ENCODE data around the gene PFKFB3. TPM values are rescaled to one million over a fixed set of nuclear protein-coding genes. Genes with fewer than 3 reads are reported as not detected.
A peak's percentile ranks its signal among the peaks of the same experiment; 100 is the strongest.
"Not testable (repeated sequence)": the region's sequence is repeated elsewhere in the genome, so short reads cannot be mapped to it uniquely, and the experiment has no call there.

Gene PFKFB3
- total and polyA plus RNA-seq, 5 donors from 2014 or later = 2.8 to 96.3 (median 4.2) TPM

GRCh38 chr10:6279540-6280267, 77.0 kb downstream of the PFKFB3 start:
- Mint-ChIP-seq H3K27me3 (no peaks in the 10 kb centered on the region), H3K27ac (peak overlapping the region in 1 of 3 donors; percentile 47), H3K4me1 (peaks cover 6 to 24% (median 13%) of the 10 kb centered on the region in 4 donors), H3K9me3 (no peaks in the 10 kb centered on the region), H3K36me3 (peaks cover 10% of the 10 kb centered on the region), H3K4me3 (peak overlapping the region in 1 of 4 donors; percentile 63)
- DNase-seq (no peak), ATAC-seq (ENCODE audit: low read depth in 2 of 2) (no peak)
- Histone ChIP-seq H3K4me3 (ENCODE audit: low read depth, low read length) (no peak overlapping the region), H3K9me3 (ENCODE audit: control insufficient read depth in 2 of 2, low read length in 2 of 2) (no peaks in the 10 kb centered on the region), H3K4me1 (ENCODE audit: control insufficient read depth, insufficient read depth, low read length, poor library complexity, severe bottlenecking) (peaks cover 19% of the 10 kb centered on the region), H3K27ac (ENCODE audit: insufficient read depth, low read length, poor library complexity, severe bottlenecking) (no peak overlapping the region), H3K27me3 (ENCODE audit: control insufficient read depth, insufficient read depth, low read length) (no peaks in the 10 kb centered on the region), H3K36me3 (ENCODE audit: control insufficient read depth, insufficient read depth, low read length) (no peaks in the 10 kb centered on the region)

GRCh38 chr10:6280291-6280690, 77.6 kb downstream of the PFKFB3 start:
- Mint-ChIP-seq H3K27me3 (no peaks in the 10 kb centered on the region), H3K36me3 (peaks cover 10% of the 10 kb centered on the region), H3K9me3 (no peaks in the 10 kb centered on the region), H3K4me1 (peaks cover 6 to 19% (median 9%) of the 10 kb centered on the region in 4 donors), H3K4me3 (peak overlapping the region in 1 of 4 donors; percentile 63), H3K27ac (peak overlapping the region in 1 of 3 donors; percentile 11)
- no peak overlapping the region for H3K27ac ChIP-seq (ENCODE audit: insufficient read depth, low read length, poor library complexity, severe bottlenecking)
- H3K27me3 ChIP-seq (ENCODE audit: control insufficient read depth, insufficient read depth, low read length) = no peaks in the 10 kb centered on the region
- H3K4me3 ChIP-seq (ENCODE audit: low read depth, low read length) = no peak overlapping the region
- peak in 1 of 2 donors; percentile 27 for ATAC-seq (ENCODE audit: low read depth in 2 of 2)
- peak in 1 of 3 donors; percentile 66 for DNase-seq
- no peaks in the 10 kb centered on the region for H3K9me3 ChIP-seq (ENCODE audit: control insufficient read depth in 2 of 2, low read length in 2 of 2)
- H3K4me1 ChIP-seq (ENCODE audit: control insufficient read depth, insufficient read depth, low read length, poor library complexity, severe bottlenecking) = peaks cover 15% of the 10 kb centered on the region
- H3K36me3 ChIP-seq (ENCODE audit: control insufficient read depth, insufficient read depth, low read length) = no peaks in the 10 kb centered on the region

- H3K4me1 ChIP-seq (ENCODE audit: control insufficient read depth, insufficient read depth, low read length, poor library complexity, severe bottlenecking) = peaks cover 8% of the 10 kb centered on the region
- H3K4me1 Mint-ChIP-seq = peaks cover 6 to 10% (median 9%) of the 10 kb centered on the region in 4 donors
- H3K9me3 ChIP-seq (ENCODE audit: control insufficient read depth in 2 of 2, low read length in 2 of 2) = no peaks in the 10 kb centered on the region
- peaks cover 5% of the 10 kb centered on the region for H3K36me3 Mint-ChIP-seq
- no peak for ATAC-seq (ENCODE audit: low read depth in 2 of 2)
- no peak overlapping the region for H3K27ac ChIP-seq (ENCODE audit: insufficient read depth, low read length, poor library complexity, severe bottlenecking)
- no peaks in the 10 kb centered on the region for H3K9me3 Mint-ChIP-seq
- no peak overlapping the region for H3K4me3 Mint-ChIP-seq
- H3K36me3 ChIP-seq (ENCODE audit: control insufficient read depth, insufficient read depth, low read length) = no peaks in the 10 kb centered on the region
- no peak overlapping the region for H3K27ac Mint-ChIP-seq
- no peaks in the 10 kb centered on the region for H3K27me3 ChIP-seq (ENCODE audit: control insufficient read depth, insufficient read depth, low read length)
- DNase-seq = no peak
- H3K27me3 Mint-ChIP-seq = no peaks in the 10 kb centered on the region
- H3K4me3 ChIP-seq (ENCODE audit: low read depth, low read length) = no peak overlapping the region
These were observed 79.8 kb downstream of the PFKFB3 start for GRCh38 chr10:6282454-6282958.

GRCh38 chr10:6283655-6284054, 80.9 kb downstream of the PFKFB3 start:
- Mint-ChIP-seq H3K27me3 (no peaks in the 10 kb centered on the region), H3K4me3 (no peak overlapping the region), H3K9me3 (no peaks in the 10 kb centered on the region), H3K36me3 (peaks cover 4% of the 10 kb centered on the region), H3K27ac (no peak overlapping the region), H3K4me1 (peaks cover 6 to 9% (median 9%) of the 10 kb centered on the region in 4 donors)
- Histone ChIP-seq H3K9me3 (ENCODE audit: control insufficient read depth in 2 of 2, low read length in 2 of 2) (no peaks in the 10 kb centered on the region), H3K4me3 (ENCODE audit: low read depth, low read length) (no peak overlapping the region), H3K36me3 (ENCODE audit: control insufficient read depth, insufficient read depth, low read length) (no peaks in the 10 kb centered on the region), H3K4me1 (ENCODE audit: control insufficient read depth, insufficient read depth, low read length, poor library complexity, severe bottlenecking) (peaks cover 8% of the 10 kb centered on the region), H3K27ac (ENCODE audit: insufficient read depth, low read length, poor library complexity, severe bottlenecking) (no peak overlapping the region), H3K27me3 (ENCODE audit: control insufficient read depth, insufficient read depth, low read length) (no peaks in the 10 kb centered on the region)
- ATAC-seq (ENCODE audit: low read depth in 2 of 2) (no peak), DNase-seq (no peak)

- H3K9me3 Mint-ChIP-seq; H3K4me1 ChIP-seq (ENCODE audit: control insufficient read depth, insufficient read depth, low read length, poor library complexity, severe bottlenecking); H3K4me3 ChIP-seq (ENCODE audit: low read depth, low read length); ATAC-seq (ENCODE audit: low read depth in 2 of 2); H3K36me3 ChIP-seq (ENCODE audit: control insufficient read depth, insufficient read depth, low read length); H3K27me3 Mint-ChIP-seq; H3K9me3 ChIP-seq (ENCODE audit: control insufficient read depth in 2 of 2, low read length in 2 of 2); H3K27me3 ChIP-seq (ENCODE audit: control insufficient read depth, insufficient read depth, low read length); H3K36me3 Mint-ChIP-seq; H3K4me3 Mint-ChIP-seq; DNase-seq: not testable (repeated sequence)
- Mint-ChIP-seq H3K27ac (peak overlapping the region in 1 of 3 donors; percentile 83), H3K4me1 (peaks cover 10 to 37% (median 21%) of the 10 kb centered on the region in 4 donors)
- H3K27ac ChIP-seq (ENCODE audit: insufficient read depth, low read length, poor library complexity, severe bottlenecking) = peak overlapping the region; percentile 71
These were observed 87.9 kb downstream of the PFKFB3 start for GRCh38 chr10:6290621-6291020.

GRCh38 chr10:6292741-6293151, 90.0 kb downstream of the PFKFB3 start:
- no peak overlapping the region for H3K4me3 ChIP-seq (ENCODE audit: low read depth, low read length)
- Mint-ChIP-seq H3K27ac (peak overlapping the region in 2 of 3 donors; percentile 81 to 83), H3K27me3 (peaks cover 5% of the 10 kb centered on the region), H3K9me3 (no peaks in the 10 kb centered on the region), H3K4me1 (peaks cover 10 to 53% (median 26%) of the 10 kb centered on the region in 4 donors), H3K4me3 (peak overlapping the region in 2 of 4 donors; percentile 12 to 24), H3K36me3 (peaks cover 3% of the 10 kb centered on the region)
- H3K36me3 ChIP-seq (ENCODE audit: control insufficient read depth, insufficient read depth, low read length) = no peaks in the 10 kb centered on the region
- H3K27me3 ChIP-seq (ENCODE audit: control insufficient read depth, insufficient read depth, low read length) = no peaks in the 10 kb centered on the region
- no peak for ATAC-seq (ENCODE audit: low read depth in 2 of 2)
- no peak for DNase-seq
- H3K4me1 ChIP-seq (ENCODE audit: control insufficient read depth, insufficient read depth, low read length, poor library complexity, severe bottlenecking) = peaks cover 12% of the 10 kb centered on the region
- no peak overlapping the region for H3K27ac ChIP-seq (ENCODE audit: insufficient read depth, low read length, poor library complexity, severe bottlenecking)
- H3K9me3 ChIP-seq (ENCODE audit: control insufficient read depth in 2 of 2, low read length in 2 of 2) = no peaks in the 10 kb centered on the region

GRCh38 chr10:6296425-6296824, 93.7 kb downstream of the PFKFB3 start:
- H3K27me3 Mint-ChIP-seq; H3K4me3 ChIP-seq (ENCODE audit: low read depth, low read length); H3K27me3 ChIP-seq (ENCODE audit: control insufficient read depth, insufficient read depth, low read length); H3K27ac ChIP-seq (ENCODE audit: insufficient read depth, low read length, poor library complexity, severe bottlenecking); ATAC-seq (ENCODE audit: low read depth in 2 of 2); H3K36me3 Mint-ChIP-seq; H3K36me3 ChIP-seq (ENCODE audit: control insufficient read depth, insufficient read depth, low read length); H3K9me3 Mint-ChIP-seq; H3K9me3 ChIP-seq (ENCODE audit: control insufficient read depth in 2 of 2, low read length in 2 of 2); H3K4me3 Mint-ChIP-seq: not testable (repeated sequence)
- peaks cover 16 to 67% (median 37%) of the 10 kb centered on the region in 4 donors for H3K4me1 Mint-ChIP-seq
- peak overlapping the region in 2 of 3 donors; percentile 52 to 60 for H3K27ac Mint-ChIP-seq
- peak in 1 of 3 donors; percentile 34 for DNase-seq
- H3K4me1 ChIP-seq (ENCODE audit: control insufficient read depth, insufficient read depth, low read length, poor library complexity, severe bottlenecking) = peaks cover 19% of the 10 kb centered on the region
